Head of caudate nucleus (tissue), 42 donors: ENCODE results near the gene TUBGCP5.
A peak's percentile ranks its signal among the peaks of the same experiment; 100 is the strongest.
"Not testable (repeated sequence)": the region's sequence is repeated elsewhere in the genome, so short reads cannot be mapped to it uniquely, and the experiment has no call there.

ENCODE experiments used
- DNase-seq, 42 donors: peaks; one replicate each; pipeline versions ENCODE4 v3.0.0 to v3.0.0-alpha.2; 2020 to 2021; ENCODE audit warnings: mixed read lengths in 7 of 42
- intact Hi-C: fragments of 100-400 bp; cut with DNase I; formaldehyde crosslinking; loops from one replicate; pipeline ENCODE4 v1.15.0; 2022

The TUBGCP5 gene

GRCh38 chr15:23039143-23039916, at the start of gene TUBGCP5:
TSS of gene TUBGCP5 (minus strand) at chr15:23039569. CDS start at chr15:23039543, 26 bp downstream.
- intact Hi-C loops, result no loop called here
- peak; percentile 91 to 99 (median 96) for DNase-seq

DNA sequence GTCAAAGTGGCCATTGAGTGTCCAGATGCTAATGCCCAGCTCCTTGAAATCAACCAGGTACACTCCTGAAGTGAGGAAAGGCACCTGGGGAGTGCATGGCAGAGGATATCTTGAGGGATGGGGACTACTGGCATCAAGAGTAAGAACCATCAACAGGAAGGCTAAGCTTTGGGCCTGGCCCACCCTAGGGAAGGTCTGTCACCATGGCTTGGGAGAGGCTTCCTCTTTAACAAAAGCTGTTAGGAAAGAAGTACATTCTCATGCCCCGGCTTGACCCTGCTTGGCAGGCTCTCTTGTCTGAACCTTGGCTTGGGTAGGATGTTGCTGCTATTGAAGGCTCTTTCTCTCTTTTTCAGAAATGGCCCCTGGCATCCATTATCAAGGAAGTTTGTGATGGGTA, 43.7 kb upstream of the TUBGCP5 start:
- no peak for DNase-seq
- intact Hi-C loops, result no loop called here

GRCh38 chr15:23081996-23082737, 42.8 kb upstream of the TUBGCP5 start:
- intact Hi-C loops, DNase-seq: not testable (repeated sequence)

DNA sequence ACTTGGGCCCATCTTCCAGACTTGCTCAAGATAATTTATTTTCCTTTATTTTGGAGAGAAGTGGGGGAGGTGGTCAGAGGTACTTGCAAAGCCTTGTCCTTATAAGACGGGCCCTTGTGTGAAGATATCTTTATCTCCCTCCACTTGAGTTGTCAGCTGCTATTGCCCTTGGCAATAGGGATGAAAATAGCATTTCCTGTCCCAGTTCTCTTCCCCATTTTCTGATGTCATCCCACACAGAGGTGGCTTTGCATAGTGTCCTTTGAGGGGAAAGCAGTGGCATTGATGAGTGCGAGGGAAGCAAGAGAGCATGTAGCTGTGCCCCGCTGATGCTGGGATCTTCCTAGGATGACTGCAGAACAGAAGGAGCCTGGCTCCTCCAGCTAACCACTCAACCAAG, 41.9 kb upstream of the TUBGCP5 start:
- DNase-seq, result peak in 2 of 42 donors; percentile 6 to 11
- intact Hi-C loops, result no loop called here

- intact Hi-C loops, result no loop called here
- no peak for DNase-seq
Observed at GRCh38 chr15:23079766-23080165, 40.4 kb upstream of the TUBGCP5 start.

DNA sequence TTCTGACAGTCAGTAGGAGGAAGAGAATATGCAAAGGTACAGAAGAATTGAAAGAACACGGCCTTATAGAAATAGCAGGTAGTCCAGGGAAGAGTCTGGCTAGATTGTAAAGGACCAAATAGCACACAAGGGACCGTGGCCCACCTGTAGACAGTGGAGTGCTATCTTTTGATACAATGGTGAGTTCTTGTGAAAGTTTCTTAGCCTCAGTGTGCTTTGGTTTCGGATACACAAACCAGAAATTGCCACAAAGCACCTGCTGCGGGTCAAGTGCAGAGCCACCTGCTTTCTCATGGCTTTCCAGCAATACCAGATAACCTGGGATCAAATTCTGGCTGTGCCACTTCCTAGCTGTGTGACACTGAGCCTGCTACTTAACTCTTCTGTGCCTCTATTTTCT, 36.6 kb upstream of the TUBGCP5 start:
- no peak for DNase-seq
- intact Hi-C loops, result no loop called here

- intact Hi-C loops, result no loop called here
Observed at GRCh38 chr15:23074684-23075083, 35.3 kb upstream of the TUBGCP5 start.

GRCh38 chr15:23073890-23074646, 34.7 kb upstream of the TUBGCP5 start:
- DNase-seq, result peak; percentile 53 to 95 (median 84)
- intact Hi-C loops, result no loop called here

More at GRCh38 chr15:23074684-23075083, 35.3 kb upstream of the TUBGCP5 start:
- no peak for DNase-seq

DNA sequence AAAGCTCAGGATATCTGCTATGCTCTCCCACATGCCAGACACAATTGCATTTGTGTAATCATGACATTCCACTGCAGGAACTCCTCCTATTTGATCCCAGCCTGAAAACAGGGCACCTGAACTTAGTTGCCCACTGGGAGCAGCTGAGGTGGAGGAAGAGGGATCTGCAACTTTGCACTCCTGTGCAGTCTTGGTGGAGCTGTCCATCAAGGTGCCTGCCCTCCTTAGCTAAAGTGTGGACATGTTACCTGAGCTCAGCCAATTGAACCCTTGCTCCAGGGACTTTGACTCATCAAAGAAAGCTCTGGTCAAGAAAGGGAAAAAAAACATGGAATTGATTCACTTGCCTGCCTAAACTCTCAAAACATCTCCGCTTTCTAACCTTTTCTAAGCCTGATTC, 33.3 kb upstream of the TUBGCP5 start:
- DNase-seq, result no peak
- intact Hi-C loops, result no loop called here

DNA sequence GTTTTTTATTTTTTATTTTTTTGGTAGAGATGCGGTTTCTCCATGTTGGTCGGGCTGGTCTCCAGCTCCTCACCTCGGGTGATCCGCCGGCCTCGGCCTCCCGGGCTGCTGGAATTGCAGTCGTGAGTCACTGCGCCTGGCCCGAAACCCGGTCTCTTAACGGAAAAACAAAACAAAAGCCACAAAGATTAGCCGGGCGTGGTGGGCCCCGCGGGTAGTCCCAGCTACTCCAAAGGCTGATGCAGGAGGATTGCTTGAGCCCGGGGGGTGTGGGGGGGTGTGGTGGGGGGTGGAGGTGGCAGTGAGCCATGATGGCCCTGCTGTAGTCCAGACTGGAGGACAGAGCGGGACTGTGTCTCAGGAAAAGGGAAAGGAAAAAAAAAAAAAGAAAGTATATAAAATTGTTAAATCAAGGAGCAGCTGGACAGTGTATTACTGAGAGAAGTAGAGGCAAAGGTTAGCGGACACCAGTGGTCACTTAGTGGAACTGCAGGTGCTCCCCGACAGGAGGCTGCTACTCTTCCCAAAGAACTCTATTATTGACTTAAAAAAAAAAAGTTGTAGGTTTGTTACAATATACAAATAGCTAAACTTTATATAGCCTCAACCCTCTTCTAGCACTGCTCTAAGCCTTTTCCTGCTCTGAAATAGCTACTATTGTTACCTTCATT, 30.3 kb upstream of the TUBGCP5 start:
- intact Hi-C loops, result no loop called here
- DNase-seq, result no peak

DNA sequence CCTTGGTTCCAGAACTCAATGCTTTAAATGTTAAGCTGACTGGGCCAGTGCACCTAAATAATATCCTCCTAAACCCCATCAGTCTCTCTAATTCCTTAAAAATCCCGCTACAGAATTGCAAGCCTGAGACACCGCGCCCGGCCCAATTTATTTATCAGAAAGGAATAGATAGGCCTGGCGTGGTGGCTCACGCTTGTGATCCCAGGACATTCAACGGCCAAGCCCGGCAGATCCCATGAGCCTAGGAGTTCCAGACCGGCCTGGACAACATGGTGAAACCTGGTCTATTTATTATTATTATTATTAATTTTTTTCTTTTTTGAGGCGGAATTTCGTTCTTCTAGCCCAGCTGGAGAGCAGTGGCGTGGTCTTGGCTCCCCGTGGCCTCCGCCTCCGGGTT, 28.0 kb upstream of the TUBGCP5 start:
- no peak for DNase-seq
- intact Hi-C loops, result no loop called here

DNA sequence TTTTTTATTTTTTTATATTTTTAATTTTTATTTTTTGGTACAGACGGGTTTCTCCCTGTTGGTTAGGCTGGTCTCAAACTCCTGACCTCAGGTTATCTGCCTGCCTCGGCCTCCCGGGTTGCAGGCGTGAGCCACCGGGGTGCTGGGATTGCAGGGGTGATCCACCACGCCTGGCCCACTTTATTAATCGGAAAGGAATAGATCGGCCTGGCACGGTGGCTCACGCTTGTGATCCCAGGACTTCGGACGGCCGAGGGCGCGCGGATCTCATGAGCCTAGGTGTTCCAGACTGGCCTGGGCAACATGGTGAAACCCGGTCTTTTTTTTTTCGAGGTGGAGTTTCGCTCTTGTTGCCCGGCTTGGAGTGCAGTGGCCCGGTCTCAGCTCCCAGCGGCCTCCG, 26.5 kb upstream of the TUBGCP5 start:
- DNase-seq, result no peak
- intact Hi-C loops, result no loop called here

DNA sequence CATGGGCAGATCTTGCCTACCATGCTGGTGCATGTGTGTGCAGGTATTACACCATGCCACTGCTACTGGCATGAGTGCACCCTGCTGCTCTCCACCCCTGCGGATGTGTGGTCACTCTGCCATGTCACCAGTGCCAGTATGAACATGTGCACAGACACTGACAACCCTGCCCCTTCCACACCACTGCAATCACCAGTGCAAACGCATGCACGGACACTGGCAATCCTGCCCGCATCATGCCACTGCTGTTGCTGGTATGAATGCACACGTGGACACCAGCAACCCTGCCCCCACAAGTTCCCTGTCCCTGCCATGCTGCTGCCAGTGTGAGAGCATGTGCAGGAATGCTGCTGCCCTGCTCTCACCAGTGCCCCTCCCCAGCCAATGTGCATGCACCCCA, 24.8 kb upstream of the TUBGCP5 start:
- DNase-seq, result no peak
- intact Hi-C loops, result no loop called here

DNA sequence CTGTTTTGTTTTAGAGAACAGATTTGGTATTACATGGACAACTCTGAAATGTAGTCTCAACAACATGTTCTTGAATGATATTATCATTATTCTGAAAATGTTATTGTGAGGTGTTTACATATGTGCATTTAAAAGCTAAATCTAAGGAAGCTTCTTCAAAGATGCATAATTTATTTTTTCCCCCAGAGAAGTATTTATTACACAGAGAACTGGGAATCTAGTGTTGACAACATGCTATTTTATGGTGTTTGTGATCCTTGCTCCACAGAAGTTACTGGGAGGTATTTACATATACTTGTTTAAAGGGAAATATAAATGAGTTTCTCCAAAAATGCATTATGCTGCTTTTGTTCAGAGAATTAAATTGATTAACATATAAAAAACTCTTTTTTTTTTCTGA, 18.3 kb upstream of the TUBGCP5 start:
- no peak for DNase-seq
- intact Hi-C loops, result no loop called here

GRCh38 chr15:23055316-23055715, 15.9 kb upstream of the TUBGCP5 start:
- no peak for DNase-seq
- intact Hi-C loops, result no loop called here

GRCh38 chr15:23052522-23052921, 13.2 kb upstream of the TUBGCP5 start:
- intact Hi-C loops, result no loop called here
- no peak for DNase-seq

DNA sequence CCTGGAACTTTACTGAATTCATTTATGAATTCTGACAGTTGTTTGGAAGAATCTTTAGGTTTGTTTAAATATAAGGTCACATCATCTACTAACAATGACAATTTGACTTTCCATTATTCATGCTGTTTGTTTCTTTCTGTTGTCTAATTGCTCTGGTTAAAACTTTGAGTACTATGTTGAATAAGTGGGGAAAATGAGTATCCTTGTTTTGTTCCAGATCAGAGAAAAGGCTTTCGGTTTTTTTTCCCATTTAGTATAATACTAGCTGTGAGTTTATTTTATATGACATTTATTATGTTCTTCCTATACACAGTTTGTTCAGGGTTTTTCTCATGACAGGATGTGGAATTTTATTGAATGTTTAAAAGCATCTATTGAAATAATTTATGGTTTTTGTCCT, 11.3 kb upstream of the TUBGCP5 start:
- intact Hi-C loops, result no loop called here

DNA sequence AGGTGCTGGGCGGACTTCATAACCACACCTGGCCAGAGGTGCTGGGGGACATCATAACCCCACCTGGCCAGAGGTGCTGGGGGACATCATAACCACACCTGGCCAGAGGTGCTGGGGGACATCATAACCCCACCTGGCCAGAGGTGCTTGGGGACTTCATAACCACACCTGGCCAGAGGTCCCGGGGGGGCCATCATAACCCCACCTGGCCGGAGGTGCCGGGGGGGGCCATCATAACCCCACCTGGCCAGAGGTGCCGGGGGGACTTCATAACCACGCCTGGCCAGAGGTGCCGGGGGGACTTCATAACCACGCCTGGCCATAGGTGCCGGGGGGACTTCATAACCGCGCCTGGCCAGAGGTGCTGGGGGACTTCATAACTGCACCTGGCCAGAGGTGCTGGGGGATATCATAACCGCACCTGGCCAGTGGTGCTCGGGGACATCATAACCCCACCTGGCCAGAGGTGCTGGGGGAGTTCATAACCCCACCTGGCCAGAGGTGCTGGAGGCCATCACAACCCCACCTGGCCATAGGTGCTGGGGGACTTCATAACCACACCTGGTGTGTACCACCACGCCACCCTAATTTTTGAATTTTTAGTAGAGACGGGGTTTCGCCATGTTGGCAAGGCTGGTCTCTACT, 10.7 kb upstream of the TUBGCP5 start:
- no peak for DNase-seq
- intact Hi-C loops, result no loop called here

More for the DNA sequence above, 11.3 kb upstream of the TUBGCP5 start:
- DNase-seq, result no peak
